NB4 (cell line): ENCODE results near the gene MAGI1.

Source experiments
- CTCF ChIP-seq: IDR thresholded peaks from one replicate; pipeline ENCODE4 v1.5.1; 2012; ENCODE audit warnings: low read depth, low read length
- MYC ChIP-seq: IDR thresholded peaks from 2 replicates; pipeline ENCODE4 v1.6.1; 2011; ENCODE audit warnings: low read depth, low read length
- POLR2A ChIP-seq: IDR thresholded peaks from 2 replicates; pipeline ENCODE4 v1.6.1; 2011; ENCODE audit warnings: mild to moderate bottlenecking; ENCODE audit not compliant: insufficient read length; ENCODE audit errors: extremely low read depth

GRCh38 chr3:65904016-65904415 is 134.7 kb downstream of the MAGI1 start:
- TF ChIP-seq CTCF (no peak), POLR2A (no peak), MYC (no peak)
